GM18526 (cell line): Measurements from ENCODE around the gene TRAPPC14.

Experiments
- POLR2A ChIP-seq: IDR thresholded peaks from 3 replicates; pipeline ENCODE4 v1.6.1; 2011; ENCODE audit not compliant: insufficient read length; ENCODE audit errors: extremely low read depth

TRAPPC14 gene

GRCh38 chr7:100174582-100174981 is 16.1 kb upstream of the TRAPPC14 start:
- TF ChIP-seq POLR2A: no peak

GRCh38 chr7:100173806-100174495 is 15.4 kb upstream of the TRAPPC14 start:
- no peak for TF ChIP-seq POLR2A

- TF ChIP-seq POLR2A: no peak
Observed at GRCh38 chr7:100171840-100172239, 13.3 kb upstream of the TRAPPC14 start.

- no peak for TF ChIP-seq POLR2A
Observed at GRCh38 chr7:100171087-100171681, 12.7 kb upstream of the TRAPPC14 start.

- no peak for TF ChIP-seq POLR2A
Observed at GRCh38 chr7:100170101-100170897, 11.8 kb upstream of the TRAPPC14 start.

GRCh38 chr7:100169147-100169850 is 10.8 kb upstream of the TRAPPC14 start:
- no peak for TF ChIP-seq POLR2A

GRCh38 chr7:100167912-100168323 is 9.4 kb upstream of the TRAPPC14 start:
- no peak for TF ChIP-seq POLR2A

GRCh38 chr7:100166970-100167911 is 8.7 kb upstream of the TRAPPC14 start:
- TF ChIP-seq POLR2A: no peak

- no peak for TF ChIP-seq POLR2A
Observed at GRCh38 chr7:100166317-100166940, 7.9 kb upstream of the TRAPPC14 start.

GRCh38 chr7:100163871-100164270 is 5.3 kb upstream of the TRAPPC14 start:
- no peak for TF ChIP-seq POLR2A

- no peak for TF ChIP-seq POLR2A
Observed at GRCh38 chr7:100163006-100163531, 4.5 kb upstream of the TRAPPC14 start.

GRCh38 chr7:100160067-100160466 is 1.5 kb upstream of the TRAPPC14 start:
- no peak for TF ChIP-seq POLR2A

GRCh38 chr7:100159099-100159623 is 638 bp upstream of the TRAPPC14 start:
- TF ChIP-seq POLR2A: no peak
